Forelimb muscle (tissue), 1 donor: ENCODE measurements around the gene AKR1A1. TPM values are rescaled to one million over a fixed set of nuclear protein-coding genes. Genes with fewer than 3 reads are reported as not detected.

Experiments used
- DNase-seq: peaks from one replicate; pipeline ENCODE4 v3.0.0-alpha.2; 2013; ENCODE audit warnings: low read depth
- polyA plus RNA-seq: library from polyadenylated mRNA; unstranded; fragments of 120-200 nt; gene quantifications from one replicate; pipeline ENCODE4 v1.2.1, GENCODE V29; 2013; ENCODE audit not compliant: insufficient read length

AKR1A1 gene
- polyA plus RNA-seq, 1 donor, result 73.4 TPM

DNA sequence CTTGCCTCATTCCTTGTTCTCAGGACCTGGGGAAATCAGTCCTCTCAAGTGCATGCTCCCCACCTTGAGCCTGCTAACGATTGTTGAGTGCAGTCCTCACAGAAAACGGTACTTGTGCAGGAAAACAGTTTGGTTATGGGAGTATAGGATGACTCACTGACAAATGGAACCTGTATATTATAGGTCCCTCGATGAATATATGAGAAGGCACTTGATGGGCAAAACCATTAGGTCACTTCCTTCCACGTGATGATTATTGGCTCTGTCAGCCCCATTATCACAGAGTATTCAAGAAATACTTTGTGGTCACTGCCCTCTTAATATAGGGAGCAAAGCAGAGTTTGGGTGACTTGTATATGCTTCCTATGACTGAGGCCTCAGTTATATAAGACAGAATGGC, 67.0 kb downstream of the AKR1A1 start:
- no peak for DNase-seq

DNA sequence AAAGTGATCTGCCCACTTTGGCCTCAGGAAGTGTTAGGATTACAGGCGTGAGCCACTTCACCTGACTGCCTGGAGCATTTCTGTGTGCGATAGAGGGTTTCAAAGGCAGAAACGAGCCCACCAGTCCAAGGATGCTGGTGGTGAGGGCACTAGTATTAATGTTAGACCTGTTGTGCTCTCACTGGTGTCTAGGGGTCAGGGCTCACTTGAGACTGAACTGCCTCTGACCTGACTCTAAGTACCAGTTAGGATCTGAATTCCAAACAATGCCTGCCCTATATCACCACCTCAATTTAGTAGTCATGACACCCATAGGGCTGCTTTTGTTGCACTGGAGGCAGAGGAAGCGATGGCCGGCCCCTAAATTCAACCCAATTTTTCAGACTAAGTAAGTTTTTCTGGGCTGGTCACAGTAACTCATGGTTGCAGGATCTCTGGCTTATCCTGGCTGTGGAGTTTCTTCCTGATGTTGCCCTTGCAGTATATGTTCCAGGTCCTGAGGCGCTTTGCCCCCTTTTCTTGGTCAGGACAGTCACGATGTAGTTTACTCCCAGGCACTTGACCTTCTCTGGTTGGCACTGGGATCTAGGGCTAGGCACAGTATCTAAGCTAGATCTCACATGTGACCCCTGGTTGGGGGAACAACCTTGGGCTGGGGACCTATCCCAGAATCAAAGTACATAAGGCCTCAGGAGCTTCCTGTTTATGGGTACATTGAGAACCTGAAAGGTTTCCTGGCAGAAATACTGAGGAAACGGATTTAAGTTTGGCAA, 68.7 kb downstream of the AKR1A1 start:
- DNase-seq, result no peak

Other genes with a start within 250 kb of the AKR1A1 start
- 2.1 TPM for gene HPDL, start 223.9 kb upstream of the AKR1A1 start, polyA plus RNA-seq
- gene TOE1, start 210.7 kb upstream of the AKR1A1 start, polyA plus RNA-seq, result 6.0 TPM
- gene MUTYH, start 210.4 kb upstream of the AKR1A1 start, polyA plus RNA-seq, result 16.9 TPM
- gene TESK2, start 59.7 kb upstream of the AKR1A1 start, polyA plus RNA-seq, result 1.9 TPM
- gene CCDC163, start 50.8 kb upstream of the AKR1A1 start, polyA plus RNA-seq, result 2.1 TPM
- 7.5 TPM for gene MMACHC, start 50.5 kb upstream of the AKR1A1 start, polyA plus RNA-seq
- 142 TPM for gene PRDX1, start 28.9 kb upstream of the AKR1A1 start, polyA plus RNA-seq
- gene NASP, start 33.2 kb downstream of the AKR1A1 start, polyA plus RNA-seq, result 141 TPM
- gene CCDC17, start 73.2 kb downstream of the AKR1A1 start, polyA plus RNA-seq, result 1.4 TPM
- 62.6 TPM for gene GPBP1L1, start 135.7 kb downstream of the AKR1A1 start, polyA plus RNA-seq
- 28.2 TPM for gene TMEM69, start 137.4 kb downstream of the AKR1A1 start, polyA plus RNA-seq
- gene IPP, start 199.8 kb downstream of the AKR1A1 start, polyA plus RNA-seq, result 18.0 TPM